HG03159 (cell line): Measurements from ENCODE around the gene TRAF5.

Experiments used
- ATAC-seq: cut with Tn5 transposase; IDR thresholded peaks from one replicate; pipeline ENCODE4 v1.9.1; 2021; ENCODE audit warnings: mild to moderate bottlenecking, moderate library complexity; ENCODE audit not compliant: unreplicated experiment

Gene TRAF5

DNA sequence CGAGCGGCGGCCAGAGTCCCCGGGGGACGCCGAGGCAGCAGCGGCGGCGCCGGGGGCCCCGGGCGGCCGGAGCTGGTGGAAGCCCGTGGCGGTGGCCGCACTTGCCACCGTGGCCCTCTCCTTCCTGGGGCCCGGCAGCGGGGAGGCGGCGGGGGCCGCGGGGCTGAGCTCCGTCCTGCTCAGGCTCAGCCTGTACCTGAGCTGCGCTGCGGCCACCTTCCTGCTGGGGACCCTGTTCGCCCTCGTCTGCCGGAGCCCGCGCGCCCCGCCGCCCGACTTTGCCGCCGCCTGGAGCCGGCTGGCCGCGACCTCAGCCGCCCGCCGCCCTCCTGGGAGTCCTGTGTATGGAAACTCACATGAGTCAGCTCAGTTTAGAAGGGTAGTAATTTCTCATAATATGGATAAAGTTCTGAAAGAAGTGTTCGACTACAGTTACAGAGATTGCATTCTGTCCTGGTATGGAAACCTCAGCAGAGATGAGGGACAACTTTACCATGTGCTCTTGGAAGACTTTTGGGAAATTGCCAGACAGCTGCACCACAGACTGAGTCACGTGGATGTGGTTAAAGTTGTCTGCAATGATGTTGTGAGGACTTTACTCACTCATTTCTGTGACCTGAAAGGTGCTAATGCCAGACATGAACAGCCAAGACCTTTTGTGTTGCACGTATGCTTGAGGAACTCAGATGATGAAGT lies 90.1 kb downstream of the TRAF5 start:
- ATAC-seq, result peak; percentile 59

DNA sequence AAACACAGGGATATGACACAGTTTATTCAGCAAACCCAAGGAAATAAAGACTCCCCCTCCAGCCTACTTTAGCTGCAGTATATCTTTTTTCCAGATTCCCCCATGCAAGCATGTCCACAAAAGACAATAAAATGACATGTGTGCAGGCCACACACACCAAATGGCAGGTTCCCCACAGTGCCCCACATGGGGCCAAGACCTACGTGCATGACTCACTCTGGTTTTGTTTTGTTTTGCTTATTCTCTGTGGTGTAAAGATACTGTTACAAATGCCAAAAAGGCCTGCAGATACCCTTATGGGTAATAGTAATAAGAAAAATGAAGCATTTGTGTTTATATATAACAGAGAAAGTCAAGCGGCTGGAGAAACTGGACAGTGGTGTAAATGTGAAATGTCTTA lies 93.8 kb downstream of the TRAF5 start:
- ATAC-seq, result no peak

DNA sequence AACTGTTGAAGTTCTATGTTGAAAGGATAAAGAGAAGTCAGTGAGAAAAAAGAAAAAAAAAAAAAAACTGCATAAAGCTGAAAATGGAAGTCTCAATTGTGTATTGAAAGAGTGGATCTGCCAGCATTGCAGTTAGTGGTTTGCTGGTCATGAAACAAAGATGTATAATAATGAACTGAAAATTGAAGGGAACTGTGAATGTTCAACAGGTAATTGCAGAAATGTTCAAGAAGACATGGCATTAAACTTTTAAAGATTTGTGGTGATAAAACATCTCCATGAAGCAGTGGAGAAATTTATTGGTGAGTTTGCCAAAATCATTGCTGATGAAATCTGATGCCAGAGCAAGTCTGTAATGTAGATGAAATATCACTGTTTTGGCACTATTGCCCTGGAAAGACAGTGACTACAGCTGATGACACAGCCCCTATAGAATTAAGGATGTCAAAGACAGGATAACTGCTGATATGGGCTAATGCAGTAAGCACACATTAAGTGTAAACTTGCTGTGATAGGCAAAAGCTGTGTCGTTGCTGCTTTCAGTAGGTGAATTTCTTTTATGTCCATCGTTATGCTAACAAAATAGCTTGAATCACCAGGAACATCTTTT lies 94.3 kb downstream of the TRAF5 start:
- no peak for ATAC-seq

DNA sequence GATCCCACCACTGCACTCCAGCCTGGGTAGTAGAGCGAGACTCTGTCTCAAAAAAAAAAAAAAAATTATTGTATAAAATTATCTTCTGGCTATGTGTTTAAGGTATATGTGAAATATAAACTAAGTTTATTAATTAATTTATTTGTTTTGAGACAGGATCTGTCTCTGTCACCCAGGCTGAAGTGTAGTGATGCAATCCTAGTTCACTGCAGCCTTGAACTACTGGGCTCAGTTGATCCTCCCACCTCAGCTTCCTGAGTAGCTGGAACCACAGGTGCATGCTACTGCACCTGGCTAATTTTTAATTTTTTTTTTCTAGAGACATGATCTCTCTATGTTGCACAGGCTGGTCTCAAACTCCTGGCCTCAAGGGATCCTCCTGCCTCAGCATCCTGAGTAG lies 97.4 kb downstream of the TRAF5 start:
- no peak for ATAC-seq
